Omental fat pad (tissue), 4 donors: ENCODE data around the gene IGF2R. TPM values are rescaled to one million over a fixed set of nuclear protein-coding genes. Genes with fewer than 3 reads are reported as not detected.

Source experiments
- ATAC-seq: fragments of 150-250 bp; one replicate; pipeline ENCODE4 v1.9.1; 2016; ENCODE audit warnings: mild to moderate bottlenecking, moderate library complexity; ENCODE audit not compliant: low FRiP score
- DNase-seq: peaks from one replicate; pipeline ENCODE4 v3.0.0-alpha.2; 2019; ENCODE audit warnings: low spot score
- total RNA-seq, 4 donors: library from RNA; depleted of rRNA; stranded (reverse); fragments of >200 nt; gene quantifications; one replicate each; pipeline ENCODE4 v1.1.0, GENCODE V29; 2016
- TF ChIP-seq, protein P1 (sequence below), 3 donors: fragments of 450-650 bp; IDR thresholded peaks; one replicate each; pipeline ENCODE4 v1.5.1; 2016 to 2017; ENCODE audit warnings: antibody characterized with exemption in 3 of 3, mild to moderate bottlenecking in 3 of 3, moderate library complexity in 2 of 3

Gene IGF2R
- total RNA-seq, 4 donors from 2014 or later: 69.9 to 131 (median 110) TPM

DNA sequence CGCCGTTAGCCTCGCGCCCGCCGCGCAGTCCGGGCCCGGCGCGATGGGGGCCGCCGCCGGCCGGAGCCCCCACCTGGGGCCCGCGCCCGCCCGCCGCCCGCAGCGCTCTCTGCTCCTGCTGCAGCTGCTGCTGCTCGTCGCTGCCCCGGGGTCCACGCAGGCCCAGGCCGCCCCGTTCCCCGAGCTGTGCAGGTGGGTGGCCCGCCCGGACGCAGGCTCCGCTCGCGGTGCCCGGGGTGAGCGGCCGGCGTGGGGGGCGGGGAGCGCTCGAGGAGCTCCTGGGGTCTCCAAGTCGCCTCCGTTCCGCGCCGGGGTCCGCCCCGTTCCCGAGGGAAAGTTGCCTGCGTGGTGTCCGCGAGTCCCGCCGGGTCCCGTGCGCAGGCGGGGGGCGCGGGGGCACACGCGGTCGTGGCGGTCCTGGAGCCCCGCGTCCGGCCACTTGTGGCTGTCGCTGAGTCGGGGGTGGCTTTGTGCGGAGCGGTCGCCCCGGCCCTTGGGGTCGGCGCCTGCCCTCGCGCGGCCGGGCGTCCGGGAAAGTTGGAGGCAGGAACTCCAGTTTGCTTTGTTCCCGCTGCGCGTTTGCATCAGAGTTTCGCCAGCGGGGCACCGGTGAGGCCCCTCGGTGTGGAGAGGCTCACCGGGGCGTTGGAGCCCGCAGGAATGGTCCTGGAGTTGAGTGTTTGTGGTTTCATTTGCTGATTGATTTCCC, 476 bp downstream of the IGF2R start:
- TF ChIP-seq, protein P1, sequence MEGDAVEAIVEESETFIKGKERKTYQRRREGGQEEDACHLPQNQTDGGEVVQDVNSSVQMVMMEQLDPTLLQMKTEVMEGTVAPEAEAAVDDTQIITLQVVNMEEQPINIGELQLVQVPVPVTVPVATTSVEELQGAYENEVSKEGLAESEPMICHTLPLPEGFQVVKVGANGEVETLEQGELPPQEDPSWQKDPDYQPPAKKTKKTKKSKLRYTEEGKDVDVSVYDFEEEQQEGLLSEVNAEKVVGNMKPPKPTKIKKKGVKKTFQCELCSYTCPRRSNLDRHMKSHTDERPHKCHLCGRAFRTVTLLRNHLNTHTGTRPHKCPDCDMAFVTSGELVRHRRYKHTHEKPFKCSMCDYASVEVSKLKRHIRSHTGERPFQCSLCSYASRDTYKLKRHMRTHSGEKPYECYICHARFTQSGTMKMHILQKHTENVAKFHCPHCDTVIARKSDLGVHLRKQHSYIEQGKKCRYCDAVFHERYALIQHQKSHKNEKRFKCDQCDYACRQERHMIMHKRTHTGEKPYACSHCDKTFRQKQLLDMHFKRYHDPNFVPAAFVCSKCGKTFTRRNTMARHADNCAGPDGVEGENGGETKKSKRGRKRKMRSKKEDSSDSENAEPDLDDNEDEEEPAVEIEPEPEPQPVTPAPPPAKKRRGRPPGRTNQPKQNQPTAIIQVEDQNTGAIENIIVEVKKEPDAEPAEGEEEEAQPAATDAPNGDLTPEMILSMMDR (IDR thresholded peaks at IDR 0.05): no peak
- no peak for DNase-seq
- ATAC-seq: peak; percentile 47

GRCh38 chr6:159969921-159970320, 1.0 kb downstream of the IGF2R start:
- TF ChIP-seq, protein P1 (IDR thresholded peaks at IDR 0.05): no peak

GRCh38 chr6:159970659-159971063, 1.8 kb downstream of the IGF2R start:
- DNase-seq: no peak
- ATAC-seq: no peak
- TF ChIP-seq, protein P1 (IDR thresholded peaks at IDR 0.05): no peak

More at GRCh38 chr6:159969921-159970320, 1.0 kb downstream of the IGF2R start:
- peak; percentile 26 for ATAC-seq
- DNase-seq: no peak

GRCh38 chr6:159971341-159972178, 2.7 kb downstream of the IGF2R start:
- no peak for ATAC-seq
- TF ChIP-seq, protein P1 (IDR thresholded peaks at IDR 0.05): no peak
- DNase-seq: no peak

- DNase-seq (no peak), ATAC-seq (no peak)
- TF ChIP-seq, protein P1 (IDR thresholded peaks at IDR 0.05): no peak
Observed at GRCh38 chr6:159972506-159973268, 3.8 kb downstream of the IGF2R start.

GRCh38 chr6:159973406-159973805, 4.5 kb downstream of the IGF2R start:
- ATAC-seq: no peak
- TF ChIP-seq, protein P1 (IDR thresholded peaks at IDR 0.05): no peak
- DNase-seq: no peak
